Measurements from ENCODE around the gene COA7.

The COA7 gene

GRCh38 chr1:52653207-52653849 is 44.8 kb downstream of the COA7 start:
- no peak for DNase-seq
- Mint-ChIP-seq H3K27ac (no peak overlapping the region), H3K4me3 (no peak overlapping the region), H3K9me3 (no peaks in the 10 kb centered on the region), H3K36me3 (peaks cover 51% of the 10 kb centered on the region), H3K4me1 (peaks cover 6% of the 10 kb centered on the region), H3K27me3 (no peaks in the 10 kb centered on the region)
- CTCF ChIA-PET = no interaction called here

GRCh38 chr1:52651904-52652303 is 46.2 kb downstream of the COA7 start:
- peaks cover 52% of the 10 kb centered on the region for H3K36me3 Mint-ChIP-seq
- no peaks in the 10 kb centered on the region for H3K27me3 Mint-ChIP-seq
- H3K27ac Mint-ChIP-seq = no peak overlapping the region
- H3K9me3 Mint-ChIP-seq = no peaks in the 10 kb centered on the region
- H3K4me3 Mint-ChIP-seq = no peak overlapping the region
- CTCF ChIA-PET = no interaction called here
- peaks cover 2% of the 10 kb centered on the region for H3K4me1 Mint-ChIP-seq
- no peak for DNase-seq

DNA sequence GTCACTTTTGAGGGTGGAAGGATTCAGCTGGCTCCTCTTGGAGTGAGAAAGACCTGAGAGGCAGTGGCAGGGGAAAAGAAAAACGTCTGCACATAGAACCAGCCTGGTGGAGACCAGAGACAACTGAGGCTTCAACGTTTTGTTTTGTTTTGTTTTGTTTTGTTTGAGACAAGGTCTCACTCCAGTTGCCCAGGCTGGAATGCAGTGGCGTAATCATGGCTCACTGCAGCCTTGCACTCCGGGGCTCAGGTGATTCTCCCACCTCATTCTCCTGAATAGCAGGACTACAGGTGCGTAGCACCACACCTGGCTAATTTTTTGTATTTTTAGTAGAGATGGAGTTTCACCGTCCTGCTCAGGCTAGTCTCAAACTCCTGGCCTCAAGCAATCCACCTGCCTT is 52.9 kb downstream of the COA7 start:
- Mint-ChIP-seq H3K27me3 (no peaks in the 10 kb centered on the region), H3K27ac (no peak overlapping the region), H3K36me3 (peaks cover 56% of the 10 kb centered on the region), H3K4me3 (no peak overlapping the region), H3K9me3 (peaks cover 5% of the 10 kb centered on the region), H3K4me1 (peaks cover 31% of the 10 kb centered on the region)
- CTCF ChIA-PET = interaction anchor here (1.2 kb wide), 1 partner anchor 14 kb away, joined by 4 read pairs; no protein-coding TSS in a partner anchor
- DNase-seq = no peak

DNA sequence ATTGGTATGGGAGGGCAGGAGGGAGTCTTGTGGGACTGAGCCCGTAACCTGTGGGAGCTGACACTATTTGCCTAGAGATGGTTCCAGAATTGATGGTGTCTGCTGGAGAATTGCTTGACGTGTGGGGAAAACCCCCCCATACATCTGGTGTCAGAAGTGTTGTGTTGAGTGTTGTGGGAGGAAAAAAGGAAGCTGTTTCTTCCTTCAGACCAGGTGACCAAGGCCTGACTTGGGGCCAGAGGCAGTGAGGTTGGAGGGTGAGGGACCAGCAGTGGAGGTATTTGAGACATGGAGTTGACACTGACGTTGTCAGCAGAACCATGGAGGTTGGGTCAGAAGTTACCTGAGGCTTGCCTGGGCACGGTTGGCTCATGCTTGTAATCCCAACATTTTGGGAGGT is 56.8 kb downstream of the COA7 start:
- H3K27me3 Mint-ChIP-seq = no peaks in the 10 kb centered on the region
- peak overlapping the region; percentile 20 for H3K27ac Mint-ChIP-seq
- CTCF ChIA-PET = interaction anchor here (0.7 kb wide), 2 partner anchors 18 to 45 kb away, joined by 3 read pairs; no protein-coding TSS in a partner anchor
- H3K9me3 Mint-ChIP-seq = peaks cover 12% of the 10 kb centered on the region
- H3K4me1 Mint-ChIP-seq = peaks cover 63% of the 10 kb centered on the region
- no peak for DNase-seq
- peaks cover 48% of the 10 kb centered on the region for H3K36me3 Mint-ChIP-seq
- no peak overlapping the region for H3K4me3 Mint-ChIP-seq

- Mint-ChIP-seq H3K9me3 (peaks cover 12% of the 10 kb centered on the region), H3K27ac (no peak overlapping the region), H3K4me3 (no peak overlapping the region), H3K36me3 (peaks cover 48% of the 10 kb centered on the region), H3K4me1 (peaks cover 67% of the 10 kb centered on the region), H3K27me3 (no peaks in the 10 kb centered on the region)
- no peak for DNase-seq
- CTCF ChIA-PET = interaction anchor here (0.7 kb wide), 1 partner anchor 19 kb away, joined by 3 read pairs; no protein-coding TSS in a partner anchor
These were observed 57.5 kb downstream of the COA7 start for GRCh38 chr1:52640697-52641096.

DNA sequence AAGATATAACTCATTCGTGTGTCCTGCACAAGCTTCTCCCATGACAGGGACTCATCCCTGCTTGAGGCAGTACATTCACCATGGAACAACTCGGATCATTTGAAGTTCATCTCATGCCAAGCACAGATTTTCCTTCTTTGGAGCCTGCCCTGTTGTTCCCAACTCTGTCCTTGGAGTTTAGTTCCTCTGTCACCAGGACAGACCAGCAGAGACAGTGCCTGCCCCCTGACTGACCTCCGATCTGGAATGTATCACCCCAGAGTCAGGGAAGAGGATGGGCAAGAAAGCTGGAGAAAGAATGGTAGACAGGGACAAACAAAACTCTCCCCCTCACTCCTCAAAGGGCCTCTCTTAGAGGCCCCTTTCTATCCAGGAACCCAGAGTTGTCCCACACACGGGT is 60.2 kb downstream of the COA7 start:
- H3K27me3 Mint-ChIP-seq = peaks cover 6% of the 10 kb centered on the region
- peaks cover 21% of the 10 kb centered on the region for H3K9me3 Mint-ChIP-seq
- peaks cover 51% of the 10 kb centered on the region for H3K36me3 Mint-ChIP-seq
- H3K4me3 Mint-ChIP-seq = peak overlapping the region; percentile 66
- CTCF ChIA-PET = interaction anchor here (1.2 to 3.4 kb wide), 5 partner anchors 12 to 233 kb away, joined by 3 to 19 read pairs (median 4); partner anchors contain the start of genes ORC1 and PRPF38A
- H3K27ac Mint-ChIP-seq = peak overlapping the region; percentile 99
- DNase-seq = no peak
- H3K4me1 Mint-ChIP-seq = peaks cover 80% of the 10 kb centered on the region

DNA sequence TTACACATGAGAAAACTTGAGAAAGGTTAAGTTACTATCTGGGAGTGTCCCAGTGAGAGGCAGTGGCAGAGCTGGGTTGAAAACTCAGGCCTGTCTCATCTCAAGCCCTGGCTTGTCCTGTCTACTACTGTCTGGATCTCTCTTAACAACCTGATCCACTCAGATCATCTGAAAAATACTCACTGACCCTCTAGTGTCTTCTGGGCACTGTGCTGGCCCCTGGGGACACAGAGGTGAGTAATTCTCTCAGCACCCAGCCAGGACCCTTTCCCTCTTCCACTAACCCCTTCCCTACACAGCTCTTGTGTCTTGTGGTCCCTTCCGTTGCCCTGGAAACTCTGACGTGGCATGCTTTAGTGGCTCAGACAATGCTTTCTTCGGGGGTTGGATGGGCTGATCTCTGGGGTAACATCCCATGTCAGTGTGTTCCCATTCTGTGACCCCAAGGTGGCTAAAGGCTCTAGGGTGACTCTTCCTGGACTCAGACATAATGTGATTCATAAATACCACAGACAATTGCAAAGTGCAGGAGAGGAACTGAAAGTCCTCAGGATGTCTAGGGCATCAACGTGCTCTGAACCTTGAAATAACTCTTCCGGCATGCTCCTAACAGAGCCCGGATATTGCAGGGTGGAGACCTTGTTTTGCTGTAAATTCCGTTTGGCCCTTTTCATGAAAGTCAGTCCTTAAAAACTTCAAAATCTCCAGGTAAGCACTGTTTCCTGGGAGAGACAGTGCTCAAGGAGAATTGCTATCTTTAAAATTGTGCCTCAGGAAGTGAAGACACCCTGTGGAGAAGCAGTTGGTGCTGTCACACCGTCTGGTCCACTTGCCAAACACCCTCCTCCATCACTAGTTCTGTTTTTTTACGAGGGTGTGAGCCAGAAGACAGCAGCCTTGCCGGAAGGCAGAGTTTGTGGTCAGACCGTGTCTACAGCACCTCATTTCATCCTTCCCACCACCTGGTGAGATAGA is 61.1 kb downstream of the COA7 start:
- peaks cover 6% of the 10 kb centered on the region for H3K27me3 Mint-ChIP-seq

GRCh38 chr1:52635321-52636089 is 62.6 kb downstream of the COA7 start:
- peaks cover 38% of the 10 kb centered on the region for H3K36me3 Mint-ChIP-seq
- peaks cover 79% of the 10 kb centered on the region for H3K4me1 Mint-ChIP-seq
- H3K4me3 Mint-ChIP-seq = peak overlapping the region; percentile 84
- H3K9me3 Mint-ChIP-seq = peaks cover 15% of the 10 kb centered on the region
- DNase-seq = no peak
- peak overlapping the region; percentile 91 for H3K27ac Mint-ChIP-seq
- H3K27me3 Mint-ChIP-seq = peaks cover 14% of the 10 kb centered on the region
- CTCF ChIA-PET = interaction anchor here (1.2 to 3.4 kb wide), 3 partner anchors 48 to 231 kb away, joined by 3 to 19 read pairs (median 4); partner anchors contain the start of genes ORC1 and PRPF38A

More for the DNA sequence above, 61.1 kb downstream of the COA7 start:
- Mint-ChIP-seq H3K9me3 (peaks cover 21% of the 10 kb centered on the region), H3K4me3 (peak overlapping the region; percentile 66), H3K4me1 (peaks cover 82% of the 10 kb centered on the region), H3K36me3 (peaks cover 47% of the 10 kb centered on the region), H3K27ac (peak overlapping the region; percentile 99)
- peak; percentile 83 for DNase-seq
- CTCF ChIA-PET = interaction anchor here (1.4 to 3.4 kb wide), 3 partner anchors 46 to 232 kb away, joined by 4 to 19 read pairs (median 4); partner anchors contain the start of genes ORC1 and PRPF38A
